GM18517 (cell line): ENCODE measurements around the gene COL12A1.

Source experiments
- ATAC-seq: cut with Tn5 transposase; IDR thresholded peaks from one replicate; pipeline ENCODE4 v1.9.1; 2021; ENCODE audit warnings: mild to moderate bottlenecking, moderate library complexity; ENCODE audit not compliant: unreplicated experiment

COL12A1 gene

GRCh38 chr6:75145976-75146375 is 59.9 kb downstream of the COL12A1 start:
- ATAC-seq = no peak

- ATAC-seq = no peak
Observed at GRCh38 chr6:75145211-75145610, 60.6 kb downstream of the COL12A1 start.

GRCh38 chr6:75144386-75144785 is 61.5 kb downstream of the COL12A1 start:
- no peak for ATAC-seq

- no peak for ATAC-seq
Observed at GRCh38 chr6:75143191-75143590, 62.7 kb downstream of the COL12A1 start.

GRCh38 chr6:75142721-75143120 is 63.1 kb downstream of the COL12A1 start:
- no peak for ATAC-seq

GRCh38 chr6:75135876-75136275 is 70.0 kb downstream of the COL12A1 start:
- no peak for ATAC-seq

GRCh38 chr6:75135450-75135849 is 70.4 kb downstream of the COL12A1 start:
- no peak for ATAC-seq

GRCh38 chr6:75130784-75131183 is 75.1 kb downstream of the COL12A1 start:
- no peak for ATAC-seq

GRCh38 chr6:75128878-75129570 is 76.8 kb downstream of the COL12A1 start:
- ATAC-seq = no peak

GRCh38 chr6:75126518-75126917 is 79.3 kb downstream of the COL12A1 start:
- ATAC-seq = no peak

GRCh38 chr6:75124983-75125382 is 80.9 kb downstream of the COL12A1 start:
- no peak for ATAC-seq

GRCh38 chr6:75124085-75124484 is 81.8 kb downstream of the COL12A1 start:
- no peak for ATAC-seq

- no peak for ATAC-seq
Observed at GRCh38 chr6:75118925-75119515, 86.8 kb downstream of the COL12A1 start.

- no peak for ATAC-seq
Observed at GRCh38 chr6:75117701-75118100, 88.2 kb downstream of the COL12A1 start.

GRCh38 chr6:75116946-75117345 is 88.9 kb downstream of the COL12A1 start:
- no peak for ATAC-seq

GRCh38 chr6:75115481-75115880 is 90.4 kb downstream of the COL12A1 start:
- no peak for ATAC-seq

GRCh38 chr6:75114806-75115205 is 91.0 kb downstream of the COL12A1 start:
- ATAC-seq = no peak

- ATAC-seq = no peak
Observed at GRCh38 chr6:75114195-75114594, 91.7 kb downstream of the COL12A1 start.

- no peak for ATAC-seq
Observed at GRCh38 chr6:75113446-75113845, 92.4 kb downstream of the COL12A1 start.

- ATAC-seq = no peak
Observed at GRCh38 chr6:75109765-75110164, 96.1 kb downstream of the COL12A1 start.

- ATAC-seq = no peak
Observed at GRCh38 chr6:75109022-75109421, 96.8 kb downstream of the COL12A1 start.

GRCh38 chr6:75108333-75108974 is 97.4 kb downstream of the COL12A1 start:
- no peak for ATAC-seq
